KMS-11 (cell line): Measurements from ENCODE around the gene BTG4.

Experiments used
- H2AFZ ChIP-seq: fragments of 200-600 bp; sonication (generic); 2 replicates; pipeline ENCODE4 v1.6.1; 2016; ENCODE audit warnings: antibody characterized with exemption, mixed run types, low read depth
- H3K27ac ChIP-seq: fragments of 200-600 bp; sonication (generic); 2 replicates; pipeline ENCODE4 v1.6.1; 2016; ENCODE audit warnings: mild to moderate bottlenecking, mixed run types
- H3K27me3 ChIP-seq: fragments of 200-600 bp; sonication (generic); 2 replicates; pipeline ENCODE4 v1.6.1; 2017; ENCODE audit warnings: mild to moderate bottlenecking, low read depth, mixed run types, moderate library complexity; ENCODE audit not compliant: insufficient read depth
- H3K36me3 ChIP-seq: fragments of 200-600 bp; sonication (generic); 2 replicates; pipeline ENCODE4 v1.6.1; 2017; ENCODE audit warnings: mild to moderate bottlenecking, mixed run types; ENCODE audit not compliant: insufficient read depth
- H3K4me1 ChIP-seq: fragments of 200-600 bp; sonication (generic); 2 replicates; pipeline ENCODE4 v1.6.1; 2016; ENCODE audit warnings: mild to moderate bottlenecking, low read depth, mixed run types; ENCODE audit not compliant: poor library complexity, severe bottlenecking
- H3K4me2 ChIP-seq: fragments of 200-600 bp; sonication (generic); 2 replicates; pipeline ENCODE4 v1.7.0; 2016; ENCODE audit warnings: mild to moderate bottlenecking, mixed run types
- H3K4me3 ChIP-seq: fragments of 200-600 bp; sonication (generic); IDR thresholded peaks from 2 replicates; pipeline ENCODE4 v1.6.1; 2017; ENCODE audit warnings: low read depth, low read length, mixed read lengths; ENCODE audit not compliant: insufficient read depth
- H3K79me2 ChIP-seq: fragments of 200-600 bp; sonication (generic); 2 replicates; pipeline ENCODE4 v1.6.1; 2016; ENCODE audit warnings: low read depth, mixed run types; ENCODE audit not compliant: insufficient read depth
- H3K9ac ChIP-seq: fragments of 200-600 bp; sonication (generic); 2 replicates; pipeline ENCODE4 v1.6.1; 2016; ENCODE audit warnings: mild to moderate bottlenecking, mixed run types
- H4K20me1 ChIP-seq: fragments of 200-600 bp; sonication (generic); 2 replicates; pipeline ENCODE4 v1.6.1; 2016; ENCODE audit warnings: mild to moderate bottlenecking, mixed run types; ENCODE audit not compliant: insufficient read depth
- CTCF ChIP-seq: fragments of 200-600 bp; sonication (generic); conservative IDR thresholded peaks from 2 replicates; pipeline ENCODE4 v1.6.1; 2017; ENCODE audit warnings: low read depth, mild to moderate bottlenecking, antibody characterized with exemption, low read length, moderate library complexity, mixed read lengths

The BTG4 gene

GRCh38 chr11:111461460-111462235 lies 50.5 kb downstream of the BTG4 start:
- Histone ChIP-seq H3K27me3 (no peaks in the 10 kb centered on the region), H3K27ac (no peak overlapping the region), H3K4me3 (no peak overlapping the region), H3K4me2 (no peak overlapping the region), H3K4me1 (no peaks in the 10 kb centered on the region), H2AFZ (no peak overlapping the region), H3K36me3 (no peaks in the 10 kb centered on the region), H3K79me2 (no peaks in the 10 kb centered on the region), H3K9ac (no peak overlapping the region), H4K20me1 (no peaks in the 10 kb centered on the region)
- TF ChIP-seq CTCF, result no peak

GRCh38 chr11:111460856-111461255 lies 51.3 kb downstream of the BTG4 start:
- Histone ChIP-seq H3K36me3 (no peaks in the 10 kb centered on the region), H3K4me1 (no peaks in the 10 kb centered on the region), H3K27me3 (no peaks in the 10 kb centered on the region), H4K20me1 (no peaks in the 10 kb centered on the region), H2AFZ (no peak overlapping the region), H3K9ac (no peak overlapping the region), H3K4me3 (no peak overlapping the region), H3K79me2 (no peaks in the 10 kb centered on the region), H3K27ac (no peak overlapping the region), H3K4me2 (no peak overlapping the region)
- no peak for TF ChIP-seq CTCF

- no peak for TF ChIP-seq CTCF
- no peak overlapping the region for H2AFZ ChIP-seq
- no peaks in the 10 kb centered on the region for H3K27me3 ChIP-seq
- H3K36me3 ChIP-seq, result no peaks in the 10 kb centered on the region
- H3K27ac ChIP-seq, result no peak overlapping the region
- H3K9ac ChIP-seq, result no peak overlapping the region
- no peaks in the 10 kb centered on the region for H4K20me1 ChIP-seq
- H3K4me3 ChIP-seq, result no peak overlapping the region
- H3K79me2 ChIP-seq, result no peaks in the 10 kb centered on the region
- no peak overlapping the region for H3K4me2 ChIP-seq
- peaks cover 1% of the 10 kb centered on the region for H3K4me1 ChIP-seq
These were observed 51.8 kb downstream of the BTG4 start for GRCh38 chr11:111460340-111460739.

GRCh38 chr11:111459506-111460270 lies 52.5 kb downstream of the BTG4 start:
- Histone ChIP-seq H3K4me3 (no peak overlapping the region), H3K4me2 (no peak overlapping the region), H4K20me1 (no peaks in the 10 kb centered on the region), H3K36me3 (no peaks in the 10 kb centered on the region), H3K27ac (no peak overlapping the region), H3K9ac (no peak overlapping the region), H3K4me1 (peaks cover 8% of the 10 kb centered on the region), H2AFZ (no peak overlapping the region), H3K27me3 (no peaks in the 10 kb centered on the region), H3K79me2 (no peaks in the 10 kb centered on the region)
- TF ChIP-seq CTCF, result no peak
